H9 (cell line): ENCODE data around the gene IGLL1. TPM values are rescaled to one million over a fixed set of nuclear protein-coding genes. Genes with fewer than 3 reads are reported as not detected.

Experiments used
- DNase-seq: peaks from one replicate; pipeline ENCODE4 v3.0.0-alpha.2; 2017
- H2AFZ ChIP-seq: one replicate; pipeline ENCODE4 v1.6.1; 2013; ENCODE audit warnings: mild to moderate bottlenecking, low read length, control low read depth, moderate library complexity
- H2AK5ac ChIP-seq: 2 replicates; pipeline ENCODE4 v1.6.1; 2013; ENCODE audit warnings: low read length, control low read depth, mixed read lengths; ENCODE audit not compliant: insufficient read length
- H2BK120ac ChIP-seq: one replicate; pipeline ENCODE4 v1.6.1; 2013; ENCODE audit warnings: low read depth, mild to moderate bottlenecking, low read length, control low read depth, inconsistent platforms; ENCODE audit not compliant: poor library complexity, severe bottlenecking
- H2BK12ac ChIP-seq: 2 replicates; pipeline ENCODE4 v1.6.1; 2013; ENCODE audit warnings: low read length, control low read depth, mixed read lengths, low read depth; ENCODE audit not compliant: insufficient read length
- H2BK15ac ChIP-seq: 2 replicates; pipeline ENCODE4 v1.6.1; 2013; ENCODE audit warnings: low read depth, low read length, control low read depth
- H2BK20ac ChIP-seq: one replicate; pipeline ENCODE4 v1.6.1; 2013; ENCODE audit warnings: low read depth, mild to moderate bottlenecking, low read length, control low read depth, inconsistent platforms; ENCODE audit not compliant: poor library complexity, severe bottlenecking
- H2BK5ac ChIP-seq: 2 replicates; pipeline ENCODE4 v1.6.1; 2013; ENCODE audit warnings: low read length, control low read depth, mixed read lengths; ENCODE audit not compliant: insufficient read length
- H3K14ac ChIP-seq: 2 replicates; pipeline ENCODE4 v1.6.1; 2013; ENCODE audit warnings: low read length, control low read depth; ENCODE audit not compliant: insufficient read depth
- H3K18ac ChIP-seq: 2 replicates; pipeline ENCODE4 v1.6.1; 2013; ENCODE audit warnings: low read depth, mild to moderate bottlenecking, mixed read lengths, low read length, control low read depth; ENCODE audit not compliant: insufficient read length
- H3K23ac ChIP-seq: 2 replicates; pipeline ENCODE4 v1.6.1; 2013; ENCODE audit warnings: low read length, control low read depth, mixed read lengths, low read depth; ENCODE audit not compliant: insufficient read length
- H3K23me2 ChIP-seq: 2 replicates; pipeline ENCODE4 v1.6.1; 2013; ENCODE audit warnings: low read depth, mild to moderate bottlenecking, mixed read lengths, low read length, control low read depth; ENCODE audit not compliant: insufficient read length, poor library complexity, severe bottlenecking
- H3K27ac ChIP-seq: 2 replicates; pipeline ENCODE4 v1.5.1; 2013; ENCODE audit warnings: low read length, control low read depth, mixed read lengths, low read depth; ENCODE audit not compliant: insufficient read length
- H3K27me3 ChIP-seq: 2 replicates; pipeline ENCODE4 v1.6.1; 2013; ENCODE audit warnings: low read length, control low read depth, inconsistent platforms; ENCODE audit not compliant: insufficient read depth
- H3K4ac ChIP-seq: 2 replicates; pipeline ENCODE4 v1.6.1; 2013; ENCODE audit warnings: low read depth, mild to moderate bottlenecking, control low read depth, inconsistent platforms, low read length, moderate library complexity
- H3K4me1 ChIP-seq: 2 replicates; pipeline ENCODE4 v1.6.1; 2013; ENCODE audit warnings: low read length, control low read depth, inconsistent platforms; ENCODE audit not compliant: insufficient read depth
- H3K4me2 ChIP-seq: 2 replicates; pipeline ENCODE4 v1.6.1; 2013; ENCODE audit warnings: low read length, control low read depth, mixed read lengths; ENCODE audit not compliant: insufficient read length, insufficient read depth
- H3K56ac ChIP-seq: 2 replicates; pipeline ENCODE4 v1.6.1; 2013; ENCODE audit warnings: low read depth, mild to moderate bottlenecking, mixed read lengths, low read length, control low read depth; ENCODE audit not compliant: insufficient read length
- H3K79me1 ChIP-seq: 2 replicates; pipeline ENCODE4 v1.6.1; 2013; ENCODE audit warnings: low read depth, mild to moderate bottlenecking, moderate library complexity, low read length, control low read depth, inconsistent platforms; ENCODE audit not compliant: insufficient read depth, poor library complexity, severe bottlenecking
- H3K79me2 ChIP-seq: 2 replicates; pipeline ENCODE4 v1.6.1; 2013; ENCODE audit warnings: low read length, control low read depth, inconsistent platforms; ENCODE audit not compliant: insufficient read depth
- H3K9ac ChIP-seq: 2 replicates; pipeline ENCODE4 v1.6.1; 2013; ENCODE audit warnings: low read length, control low read depth, mixed read lengths; ENCODE audit not compliant: insufficient read length; ENCODE audit errors: extremely low read depth
- H3K9me3 ChIP-seq: one replicate; pipeline ENCODE4 v1.6.1; 2013; ENCODE audit warnings: low read depth, low read length, inconsistent platforms; ENCODE audit not compliant: control insufficient read depth
- H3T11ph ChIP-seq: one replicate; pipeline ENCODE4 v1.6.1; 2013; ENCODE audit warnings: mild to moderate bottlenecking, low read length, control low read depth, inconsistent platforms
- H4K20me1 ChIP-seq: one replicate; pipeline ENCODE4 v1.6.1; 2013; ENCODE audit not compliant: control insufficient read depth, insufficient read length, insufficient read depth
- H4K5ac ChIP-seq: 2 replicates; pipeline ENCODE4 v1.6.1; 2013; ENCODE audit warnings: low read depth, mild to moderate bottlenecking, mixed read lengths, low read length, control low read depth; ENCODE audit not compliant: insufficient read length
- H4K8ac ChIP-seq: replicated peaks from 2 replicates; pipeline ENCODE4 v1.6.1; 2013; ENCODE audit warnings: low read length, control low read depth, mixed read lengths, low read depth; ENCODE audit not compliant: insufficient read length
- H4K91ac ChIP-seq: 2 replicates; pipeline ENCODE4 v1.6.1; 2013; ENCODE audit warnings: low read depth, mild to moderate bottlenecking, moderate library complexity, mixed read lengths, low read length, control low read depth; ENCODE audit not compliant: insufficient read length
- H3K27ac Mint-ChIP-seq, 3 experiments: 2 replicates in 2 of 3; 3 replicates in 1 of 3; pipeline ENCODE4 v1.8.0; 2020 to 2021; ENCODE audit warnings: mixed read lengths in 3 of 3, mild to moderate bottlenecking in 1 of 3, moderate library complexity in 1 of 3
- H3K27me3 Mint-ChIP-seq: 2 replicates; pipeline ENCODE4 v1.8.0; 2021; ENCODE audit warnings: low read depth, mild to moderate bottlenecking, moderate library complexity, mixed read lengths
- H3K36me3 Mint-ChIP-seq, 3 experiments: 2 replicates in 2 of 3; 3 replicates in 1 of 3; pipeline ENCODE4 v1.8.0; 2020 to 2021; ENCODE audit warnings: low read depth in 3 of 3, mixed read lengths in 3 of 3; ENCODE audit not compliant: insufficient read depth in 1 of 3
- H3K4me1 Mint-ChIP-seq, 2 experiments: 2 replicates each; pipeline ENCODE4 v1.8.0; 2020; ENCODE audit warnings: mixed read lengths in 2 of 2
- H3K4me3 Mint-ChIP-seq, 2 experiments: 2 replicates in 1 of 2; 3 replicates in 1 of 2; pipeline ENCODE4 v1.8.0; 2020 to 2021; ENCODE audit warnings: mild to moderate bottlenecking in 2 of 2, mixed read lengths in 2 of 2, moderate library complexity in 1 of 2
- H3K9me3 Mint-ChIP-seq, 2 experiments: 2 replicates in 1 of 2; 3 replicates in 1 of 2; pipeline ENCODE4 v1.8.0; 2020; ENCODE audit warnings: mild to moderate bottlenecking in 2 of 2, mixed read lengths in 2 of 2, moderate library complexity in 1 of 2
- CTCF ChIP-seq: fragments of 200-600 bp; sonication (generic); conservative IDR thresholded peaks from 3 replicates; pipeline ENCODE4 v1.8.0; 2021; ENCODE audit warnings: antibody characterized with exemption, mild to moderate bottlenecking
- total RNA-seq: library from RNA; stranded (reverse); gene quantifications from 2 replicates; pipeline ENCODE4 v1.2.1, GENCODE V29; 2021

IGLL1 gene
- total RNA-seq, 1 experiment from 2014 or later = not detected

- Histone ChIP-seq H2BK120ac (no peak overlapping the region), H4K5ac (no peak overlapping the region), H2BK15ac (no peak overlapping the region), H2BK5ac (no peak overlapping the region), H2AFZ (no peak overlapping the region), H3K79me1 (no peaks in the 10 kb centered on the region), H3K23ac (no peak overlapping the region), H3K14ac (no peak overlapping the region), H3K9me3 (no peaks in the 10 kb centered on the region), H2BK12ac (no peak overlapping the region), H3K4me2 (no peak overlapping the region), H4K91ac (no peak overlapping the region), H4K8ac (no peak overlapping the region), H3K23me2 (no peaks in the 10 kb centered on the region), H2BK20ac (no peak overlapping the region), H3T11ph (no peak overlapping the region), H4K20me1 (no peaks in the 10 kb centered on the region), H3K79me2 (no peaks in the 10 kb centered on the region), H3K4me1 (no peaks in the 10 kb centered on the region), H3K9ac (no peak overlapping the region), H3K27me3 (no peaks in the 10 kb centered on the region; the same call in 1 of the 2 replicates), H2AK5ac (no peak overlapping the region), H3K18ac (no peak overlapping the region), H3K4ac (no peak overlapping the region), H3K56ac (no peak overlapping the region), H3K27ac (no peak overlapping the region)
- Mint-ChIP-seq H3K4me3 (no peak overlapping the region), H3K36me3 (no peaks in the 10 kb centered on the region; a peak in 1 of 7 replicates), H3K27ac (no peak overlapping the region), H3K4me1 (peaks cover 0 to 14% of the 10 kb centered on the region in 2 experiments; a peak in 2 of 4 replicates), H3K9me3 (peaks cover 6 to 12% of the 10 kb centered on the region in 2 experiments; a peak in 4 of 5 replicates), H3K27me3 (peaks cover 50% of the 10 kb centered on the region)
- no peak for DNase-seq
- no peak for TF ChIP-seq CTCF
Observed at GRCh38 chr22:23552573-23552972, 27.5 kb downstream of the IGLL1 start.
